Measurements from ENCODE around the gene SMYD2.

The SMYD2 gene

GRCh38 chr1:214329470-214330220, 48.7 kb downstream of the SMYD2 start:
- DNase-seq (ENCODE audit: low read depth, low spot score) = no peak

GRCh38 chr1:214330222-214330621, 49.3 kb downstream of the SMYD2 start:
- DNase-seq (ENCODE audit: low read depth, low spot score) = no peak

GRCh38 chr1:214330715-214331114, 49.8 kb downstream of the SMYD2 start:
- DNase-seq (ENCODE audit: low read depth, low spot score) = no peak

- DNase-seq (ENCODE audit: low read depth, low spot score) = no peak
Measured at GRCh38 chr1:214331180-214331579, 50.2 kb downstream of the SMYD2 start.

- peak; percentile 51 for DNase-seq (ENCODE audit: low read depth, low spot score)
Measured at GRCh38 chr1:214331827-214332423, 51.0 kb downstream of the SMYD2 start.

- DNase-seq (ENCODE audit: low read depth, low spot score) = peak; percentile 79
Measured at GRCh38 chr1:214332946-214333798, 52.2 kb downstream of the SMYD2 start.

- DNase-seq (ENCODE audit: low read depth, low spot score) = no peak
Measured at GRCh38 chr1:214335567-214335966, 54.6 kb downstream of the SMYD2 start.

GRCh38 chr1:214337015-214337414, 56.1 kb downstream of the SMYD2 start:
- no peak for DNase-seq (ENCODE audit: low read depth, low spot score)

GRCh38 chr1:214337511-214337910, 56.6 kb downstream of the SMYD2 start:
- DNase-seq (ENCODE audit: low read depth, low spot score) = peak; percentile 91

GRCh38 chr1:214338212-214338611, 57.3 kb downstream of the SMYD2 start:
- no peak for DNase-seq (ENCODE audit: low read depth, low spot score)

GRCh38 chr1:214341459-214341858, 60.5 kb downstream of the SMYD2 start:
- no peak for DNase-seq (ENCODE audit: low read depth, low spot score)

- DNase-seq (ENCODE audit: low read depth, low spot score) = no peak
Measured at GRCh38 chr1:214341932-214342331, 61.0 kb downstream of the SMYD2 start.

GRCh38 chr1:214342525-214342924, 61.6 kb downstream of the SMYD2 start:
- no peak for DNase-seq (ENCODE audit: low read depth, low spot score)

GRCh38 chr1:214344897-214345296, 63.9 kb downstream of the SMYD2 start:
- no peak for DNase-seq (ENCODE audit: low read depth, low spot score)

- DNase-seq (ENCODE audit: low read depth, low spot score) = no peak
Measured at GRCh38 chr1:214349008-214349407, 68.0 kb downstream of the SMYD2 start.

- peak; percentile 86 for DNase-seq (ENCODE audit: low read depth, low spot score)
Measured at GRCh38 chr1:214349781-214350180, 68.8 kb downstream of the SMYD2 start.

GRCh38 chr1:214351551-214352277, 70.8 kb downstream of the SMYD2 start:
- DNase-seq (ENCODE audit: low read depth, low spot score) = no peak

- DNase-seq (ENCODE audit: low read depth, low spot score) = no peak
Measured at GRCh38 chr1:214352838-214353237, 71.9 kb downstream of the SMYD2 start.

- peak; percentile 72 for DNase-seq (ENCODE audit: low read depth, low spot score)
Measured at GRCh38 chr1:214354440-214355148, 73.6 kb downstream of the SMYD2 start.

GRCh38 chr1:214360116-214360515, 79.2 kb downstream of the SMYD2 start:
- DNase-seq (ENCODE audit: low read depth, low spot score) = no peak

- DNase-seq (ENCODE audit: low read depth, low spot score) = no peak
Measured at GRCh38 chr1:214360525-214361164, 79.7 kb downstream of the SMYD2 start.
